Measurements from ENCODE around the gene ANXA3. TPM values are rescaled to one million over a fixed set of nuclear protein-coding genes. Genes with fewer than 3 reads are reported as not detected.

The ANXA3 gene
- total and polyA plus RNA-seq, 2 donors (not counting 1 experiment from before 2014, with no cell fraction given) = not detected

DNA sequence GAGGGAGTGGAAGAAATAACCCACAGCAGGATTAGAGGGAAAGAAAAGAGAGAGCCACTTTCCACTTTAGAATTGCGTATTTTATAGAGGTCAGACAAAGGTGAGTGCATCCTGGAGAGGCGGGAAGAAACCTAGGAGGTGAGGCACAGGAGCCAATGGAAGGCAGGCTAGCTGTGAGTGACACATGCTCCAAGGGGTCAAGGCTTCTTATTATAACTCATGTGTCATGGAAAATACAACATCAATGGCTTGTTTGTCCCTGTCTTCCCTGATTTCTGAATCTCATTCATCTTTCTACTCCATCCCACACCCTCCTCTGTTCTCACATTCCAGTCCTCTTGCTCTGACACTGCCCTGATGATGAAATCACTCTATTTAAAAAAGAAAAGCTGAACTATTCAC is 14.4 kb downstream of the ANXA3 start:
- DNase-seq = no peak
- Histone ChIP-seq H3K9ac (ENCODE audit: low read length) (no peak overlapping the region), H3K4me3 (ENCODE audit: control extremely low read depth in 1 of 5, extremely low read depth in 1 of 5, insufficient read depth in 1 of 5, low read depth in 2 of 5, low read length in 4 of 5) (no peak overlapping the region), H2AFZ (ENCODE audit: insufficient read depth, low read depth, low read length, poor library complexity, severe bottlenecking) (no peak overlapping the region), H3K4me1 (ENCODE audit: control insufficient read depth in 2 of 2, insufficient read depth in 2 of 2, low read length in 2 of 2) (no peaks in the 10 kb centered on the region), H3K9me3 (ENCODE audit: control extremely low read depth in 1 of 3, control insufficient read depth in 2 of 3, insufficient read depth in 1 of 3, low read length in 2 of 3) (no peaks in the 10 kb centered on the region), H3K27me3 (replicated peaks in 1 of 4; ENCODE audit: control extremely low read depth in 1 of 4, control insufficient read depth in 3 of 4, insufficient read depth in 4 of 4, low read length in 3 of 4) (peaks cover 0 to 4% (median 0%) of the 10 kb centered on the region in 4 experiments), H3K79me2 (ENCODE audit: control insufficient read depth, insufficient read depth, low read length) (no peaks in the 10 kb centered on the region), H3K36me3 (replicated peaks in 1 of 2; ENCODE audit: control extremely low read depth in 1 of 2, control insufficient read depth in 1 of 2, extremely low read depth in 1 of 2, insufficient read depth in 2 of 2, low read length in 1 of 2) (no peaks in the 10 kb centered on the region), H3K27ac (ENCODE audit: low read length in 2 of 2) (no peak overlapping the region), H3K4me2 (replicated peaks; ENCODE audit: low read depth, low read length, poor library complexity, severe bottlenecking) (no peak overlapping the region), H4K20me1 (ENCODE audit: control insufficient read depth, insufficient read depth, low read length, poor library complexity, severe bottlenecking) (no peaks in the 10 kb centered on the region)
- ATAC-seq (ENCODE audit: low read depth) = no peak
- WGBS (ENCODE audit: insufficient coverage) = 92% methylated on average over 2 of the region's 2 CpGs
- H3K4me3 Mint-ChIP-seq = no peak overlapping the region
- CTCF ChIA-PET = interaction anchor here (0.8 kb wide), 1 partner anchor 298 kb away, joined by 3 read pairs; no protein-coding TSS in a partner anchor
- POLR2A ChIA-PET = no interaction called here
- no peak overlapping the region for H3K27ac Mint-ChIP-seq
- H3K9me3 Mint-ChIP-seq (ENCODE audit: insufficient read depth) = no peaks in the 10 kb centered on the region
- TF ChIP-seq EZH2 (IDR thresholded peaks at IDR 0.05; ENCODE audit: borderline replicate concordance, insufficient read depth, low read depth, low read length, poor library complexity, severe bottlenecking) = no peak
- TF ChIP-seq, protein P1, sequence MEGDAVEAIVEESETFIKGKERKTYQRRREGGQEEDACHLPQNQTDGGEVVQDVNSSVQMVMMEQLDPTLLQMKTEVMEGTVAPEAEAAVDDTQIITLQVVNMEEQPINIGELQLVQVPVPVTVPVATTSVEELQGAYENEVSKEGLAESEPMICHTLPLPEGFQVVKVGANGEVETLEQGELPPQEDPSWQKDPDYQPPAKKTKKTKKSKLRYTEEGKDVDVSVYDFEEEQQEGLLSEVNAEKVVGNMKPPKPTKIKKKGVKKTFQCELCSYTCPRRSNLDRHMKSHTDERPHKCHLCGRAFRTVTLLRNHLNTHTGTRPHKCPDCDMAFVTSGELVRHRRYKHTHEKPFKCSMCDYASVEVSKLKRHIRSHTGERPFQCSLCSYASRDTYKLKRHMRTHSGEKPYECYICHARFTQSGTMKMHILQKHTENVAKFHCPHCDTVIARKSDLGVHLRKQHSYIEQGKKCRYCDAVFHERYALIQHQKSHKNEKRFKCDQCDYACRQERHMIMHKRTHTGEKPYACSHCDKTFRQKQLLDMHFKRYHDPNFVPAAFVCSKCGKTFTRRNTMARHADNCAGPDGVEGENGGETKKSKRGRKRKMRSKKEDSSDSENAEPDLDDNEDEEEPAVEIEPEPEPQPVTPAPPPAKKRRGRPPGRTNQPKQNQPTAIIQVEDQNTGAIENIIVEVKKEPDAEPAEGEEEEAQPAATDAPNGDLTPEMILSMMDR (IDR thresholded peaks at IDR 0.05) = no peak
- intact Hi-C loops (cut with micrococcal nuclease) = no loop called here
- peaks cover 3% of the 10 kb centered on the region for H3K4me1 Mint-ChIP-seq
- peaks cover 12% of the 10 kb centered on the region for H3K27me3 Mint-ChIP-seq

DNA sequence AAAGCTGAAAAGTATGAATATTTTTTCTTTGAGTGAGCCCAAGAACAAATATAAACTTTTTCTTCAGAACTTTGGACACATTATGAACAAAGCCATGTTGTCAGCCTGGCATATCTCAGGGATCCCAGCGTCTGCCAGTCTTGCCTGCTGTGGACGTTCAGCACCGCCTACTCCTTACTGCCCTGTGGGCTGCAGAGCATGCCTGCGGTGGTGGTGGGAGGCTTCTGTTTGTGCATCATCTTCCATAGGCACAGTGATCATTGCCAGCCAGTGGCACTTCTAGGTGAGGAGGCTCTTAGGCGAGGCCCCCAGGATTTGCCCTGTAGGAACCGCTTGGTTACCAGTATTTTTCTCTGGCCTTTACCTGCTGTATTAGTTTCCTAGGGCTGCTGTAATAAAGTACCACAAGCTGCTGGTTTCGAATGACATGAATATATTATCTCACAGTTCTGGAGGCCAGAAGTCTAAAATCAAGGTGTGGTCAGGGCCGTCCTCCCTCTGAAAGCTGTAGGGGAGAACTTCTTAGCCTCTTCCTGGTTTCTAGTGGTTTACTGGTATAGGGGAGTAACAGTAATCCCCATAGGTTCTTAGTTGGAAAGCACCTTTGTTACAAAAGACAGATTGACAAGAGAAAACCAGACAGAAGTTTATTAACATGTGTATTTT is 15.4 kb downstream of the ANXA3 start:
- Histone ChIP-seq H4K20me1 (ENCODE audit: control insufficient read depth, insufficient read depth, low read length, poor library complexity, severe bottlenecking) (no peaks in the 10 kb centered on the region), H3K9me3 (ENCODE audit: control extremely low read depth in 1 of 3, control insufficient read depth in 2 of 3, insufficient read depth in 1 of 3, low read length in 2 of 3) (no peaks in the 10 kb centered on the region), H3K4me3 (ENCODE audit: control extremely low read depth in 1 of 5, extremely low read depth in 1 of 5, insufficient read depth in 1 of 5, low read depth in 2 of 5, low read length in 4 of 5) (no peak overlapping the region), H3K79me2 (ENCODE audit: control insufficient read depth, insufficient read depth, low read length) (no peaks in the 10 kb centered on the region), H3K4me2 (replicated peaks; ENCODE audit: low read depth, low read length, poor library complexity, severe bottlenecking) (no peak overlapping the region), H3K36me3 (replicated peaks in 1 of 2; ENCODE audit: control extremely low read depth in 1 of 2, control insufficient read depth in 1 of 2, extremely low read depth in 1 of 2, insufficient read depth in 2 of 2, low read length in 1 of 2) (no peaks in the 10 kb centered on the region), H3K4me1 (ENCODE audit: control insufficient read depth in 2 of 2, insufficient read depth in 2 of 2, low read length in 2 of 2) (no peaks in the 10 kb centered on the region), H3K27me3 (replicated peaks in 1 of 4; ENCODE audit: control extremely low read depth in 1 of 4, control insufficient read depth in 3 of 4, insufficient read depth in 4 of 4, low read length in 3 of 4) (no peaks in the 10 kb centered on the region), H3K27ac (ENCODE audit: low read length in 2 of 2) (no peak overlapping the region), H2AFZ (ENCODE audit: insufficient read depth, low read depth, low read length, poor library complexity, severe bottlenecking) (no peak overlapping the region), H3K9ac (ENCODE audit: low read length) (no peak overlapping the region)
- Mint-ChIP-seq H3K4me3 (no peak overlapping the region), H3K27me3 (peaks cover 7% of the 10 kb centered on the region), H3K9me3 (ENCODE audit: insufficient read depth) (no peaks in the 10 kb centered on the region), H3K27ac (no peak overlapping the region), H3K4me1 (peaks cover 3% of the 10 kb centered on the region)
- intact Hi-C loops (cut with micrococcal nuclease) = no loop called here
- ChIA-PET POLR2A (no interaction called here), CTCF (interaction anchor here (0.8 kb wide), 1 partner anchor 297 kb away, joined by 3 read pairs; no protein-coding TSS in a partner anchor)
- TF ChIP-seq EZH2 (IDR thresholded peaks at IDR 0.05; ENCODE audit: borderline replicate concordance, insufficient read depth, low read depth, low read length, poor library complexity, severe bottlenecking) = no peak
- TF ChIP-seq, protein P1 (IDR thresholded peaks at IDR 0.05) = no peak
- no peak for ATAC-seq (ENCODE audit: low read depth)
- no peak for DNase-seq
- 87% methylated on average over 6 of the region's 8 CpGs for WGBS (ENCODE audit: insufficient coverage)

Measured in B cell (primary cell).